Osteoblast (primary cell): Measurements from ENCODE around the gene ALAS2. TPM values are rescaled to one million over a fixed set of nuclear protein-coding genes. Genes with fewer than 3 reads are reported as not detected.
"Not testable (repeated sequence)": the region's sequence is repeated elsewhere in the genome, so short reads cannot be mapped to it uniquely, and the experiment has no call there.

Experiments
- DNase-seq: peaks from one replicate; pipeline ENCODE4 v3.0.0; 2011; ENCODE audit warnings: low spot score, mixed read lengths; ENCODE audit not compliant: insufficient read length; ENCODE audit errors: missing footprints
- H2AFZ ChIP-seq: 2 replicates; pipeline ENCODE4 v1.6.0; 2011; ENCODE audit warnings: mild to moderate bottlenecking, low read length
- H3K27ac ChIP-seq: 2 replicates; pipeline ENCODE4 v1.5.1; 2011; ENCODE audit warnings: mild to moderate bottlenecking, low read depth, low read length, moderate library complexity
- H3K27me3 ChIP-seq: 2 replicates; pipeline ENCODE4 v1.6.0; 2012; ENCODE audit warnings: mild to moderate bottlenecking, control low read depth, inconsistent platforms, low read length, moderate library complexity; ENCODE audit not compliant: insufficient read depth
- H3K36me3 ChIP-seq: 2 replicates; pipeline ENCODE4 v1.5.1; 2011; ENCODE audit warnings: mild to moderate bottlenecking, low read length, control low read depth, moderate library complexity; ENCODE audit not compliant: insufficient read depth
- H3K4me1 ChIP-seq: 2 replicates; pipeline ENCODE4 v1.5.1; 2011; ENCODE audit warnings: mild to moderate bottlenecking, low read length, control low read depth, moderate library complexity; ENCODE audit not compliant: insufficient read depth
- H3K4me2 ChIP-seq: 2 replicates; pipeline ENCODE4 v1.6.0; 2011; ENCODE audit warnings: mild to moderate bottlenecking, low read length; ENCODE audit not compliant: insufficient read depth
- H3K4me3 ChIP-seq: fragments of 200-600 bp; sonication (generic); 3 replicates; pipeline ENCODE4 v1.5.1; 2012; ENCODE audit warnings: mild to moderate bottlenecking, low read length, inconsistent platforms; ENCODE audit not compliant: insufficient read depth
- H3K79me2 ChIP-seq: 2 replicates; pipeline ENCODE4 v1.6.0; 2012; ENCODE audit warnings: mild to moderate bottlenecking, low read length, control low read depth, inconsistent platforms; ENCODE audit not compliant: insufficient read depth
- H3K9me3 ChIP-seq: 2 replicates; pipeline ENCODE4 v1.5.1; 2011; ENCODE audit warnings: low read depth, low read length, control low read depth
- H4K20me1 ChIP-seq: 2 replicates; pipeline ENCODE4 v1.6.0; 2012; ENCODE audit warnings: mild to moderate bottlenecking, low read length, control low read depth; ENCODE audit not compliant: insufficient read depth
- CTCF ChIP-seq: IDR thresholded peaks from 2 replicates; pipeline ENCODE4 v1.5.1; 2011; ENCODE audit warnings: mild to moderate bottlenecking, low read depth, low read length, moderate library complexity; ENCODE audit errors: extremely low read depth
- total RNA-seq: library from RNA; depleted of rRNA; stranded (reverse); fragments of >200 nt; gene quantifications from 2 replicates; pipeline ENCODE4 v1.2.3, GENCODE V29; 2012

ALAS2 gene
- total RNA-seq, 1 donor = not detected

DNA sequence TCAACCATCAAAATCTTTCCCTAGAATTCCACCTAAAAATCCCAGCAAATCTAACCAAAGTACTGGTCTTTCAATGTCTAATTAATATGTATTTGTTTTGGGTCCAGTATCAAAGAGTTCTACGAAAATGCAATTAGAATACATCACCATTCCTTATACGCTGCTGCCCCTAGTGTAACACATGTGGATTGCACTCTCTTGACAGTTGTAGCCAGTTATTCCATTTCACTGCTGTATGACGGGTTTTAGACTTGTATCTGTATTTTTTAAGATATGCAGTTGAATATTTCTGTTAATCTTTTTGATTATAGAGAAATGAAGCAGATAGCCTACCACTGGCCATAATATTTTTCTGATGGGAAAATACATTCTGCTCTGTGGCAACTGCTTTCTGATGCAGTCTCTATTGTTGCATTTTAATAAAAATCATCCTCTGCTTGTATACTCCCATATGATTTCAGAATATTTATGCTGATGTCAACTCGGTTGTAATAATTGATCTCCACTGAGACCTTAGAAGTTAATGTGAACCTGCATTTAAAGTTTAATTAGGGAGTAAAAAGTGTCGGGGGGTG, 27.0 kb upstream of the ALAS2 start:
- Histone ChIP-seq H3K4me3 (peak overlapping the region; percentile 2), H3K79me2 (no peaks in the 10 kb centered on the region), H3K4me2 (peak overlapping the region; percentile 34), H2AFZ (peak overlapping the region; percentile 3), H3K27me3 (no peaks in the 10 kb centered on the region), H3K36me3 (no peaks in the 10 kb centered on the region), H3K4me1 (no peaks in the 10 kb centered on the region), H3K9me3 (no peaks in the 10 kb centered on the region), H4K20me1 (no peaks in the 10 kb centered on the region), H3K27ac (no peak overlapping the region)
- DNase-seq = no peak
- TF ChIP-seq CTCF = peak; percentile 82

- Histone ChIP-seq H3K27ac (no peak overlapping the region), H3K4me3 (peak overlapping the region; percentile 2), H4K20me1 (no peaks in the 10 kb centered on the region), H2AFZ (peak overlapping the region; percentile 3), H3K36me3 (no peaks in the 10 kb centered on the region), H3K4me1 (no peaks in the 10 kb centered on the region), H3K9me3 (no peaks in the 10 kb centered on the region), H3K27me3 (no peaks in the 10 kb centered on the region), H3K79me2 (no peaks in the 10 kb centered on the region), H3K4me2 (peak overlapping the region; percentile 34)
- no peak for DNase-seq
- no peak for TF ChIP-seq CTCF
Observed at GRCh38 chrX:55056820-55057674, 26.3 kb upstream of the ALAS2 start.

GRCh38 chrX:55050599-55050998, 19.8 kb upstream of the ALAS2 start:
- H2AFZ ChIP-seq = not testable (repeated sequence)

DNA sequence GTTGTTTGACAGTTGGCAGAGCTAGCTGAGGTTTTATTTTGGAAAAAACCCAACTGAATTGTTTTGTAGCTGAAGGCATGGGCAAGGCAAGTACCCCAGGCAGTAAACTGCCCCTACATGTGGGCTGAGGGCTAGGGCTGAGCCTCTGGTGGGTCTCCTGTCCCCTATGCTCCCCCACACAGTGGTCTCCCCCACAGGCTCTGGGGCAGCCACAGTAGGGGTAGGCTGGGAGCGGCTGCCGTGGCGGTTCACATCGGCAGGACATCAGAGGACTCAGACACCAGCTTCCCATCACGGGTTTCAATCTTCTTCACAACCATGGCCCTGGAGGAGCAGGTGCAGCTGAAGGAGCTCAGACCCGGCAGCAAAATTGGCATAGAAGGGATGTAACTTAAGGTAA, 10.7 kb upstream of the ALAS2 start:
- DNase-seq = no peak
- Histone ChIP-seq H3K79me2 (no peaks in the 10 kb centered on the region), H3K4me1 (peaks cover 6% of the 10 kb centered on the region), H3K27ac (no peak overlapping the region), H2AFZ (no peak overlapping the region), H3K9me3 (no peaks in the 10 kb centered on the region), H4K20me1 (no peaks in the 10 kb centered on the region), H3K27me3 (no peaks in the 10 kb centered on the region), H3K4me3 (no peak overlapping the region), H3K36me3 (no peaks in the 10 kb centered on the region), H3K4me2 (no peak overlapping the region)
- no peak for TF ChIP-seq CTCF

More at GRCh38 chrX:55050599-55050998, 19.8 kb upstream of the ALAS2 start:
- not testable (repeated sequence) for H3K4me1 ChIP-seq, H3K36me3 ChIP-seq, DNase-seq, H3K27me3 ChIP-seq, H3K4me2 ChIP-seq, H3K79me2 ChIP-seq, H3K9me3 ChIP-seq, H4K20me1 ChIP-seq, H3K27ac ChIP-seq, H3K4me3 ChIP-seq
